Stimulated activated CD8-positive, alpha-beta memory T cell treated with anti-CD3 and anti-CD28 coated beads, Interleukin-12 subunit alpha, Interleukin-12 subunit beta, amount 100 ng/mL, for 24 hours (primary cell): ENCODE results near the gene MAP3K6.

Source experiments
- DNase-seq: peaks from one replicate; pipeline ENCODE4 v3.0.0-alpha.2; 2020; ENCODE audit errors: extremely low read depth

The MAP3K6 gene

GRCh38 chr1:27377760-27378495, 11.2 kb upstream of the MAP3K6 start:
- no peak for DNase-seq

GRCh38 chr1:27374362-27375086, 7.8 kb upstream of the MAP3K6 start, which contains the start of gene FCN3:
Gene FCN3, minus strand, starts transcription at chr1:27374824. Its CDS starts 6 bp downstream, at chr1:27374818.
- no peak for DNase-seq

- DNase-seq, result no peak
Observed at GRCh38 chr1:27372808-27373690, 6.3 kb upstream of the MAP3K6 start.

- no peak for DNase-seq
Observed at GRCh38 chr1:27372022-27372807, 5.5 kb upstream of the MAP3K6 start.

GRCh38 chr1:27368869-27369582, 2.3 kb upstream of the MAP3K6 start:
- DNase-seq, result no peak

- no peak for DNase-seq
Observed at GRCh38 chr1:27367160-27367650, 444 bp upstream of the MAP3K6 start.

GRCh38 chr1:27366113-27366410, 699 bp downstream of the MAP3K6 start:
- no peak for DNase-seq

- DNase-seq, result no peak
Observed at GRCh38 chr1:27365372-27366112, 1.2 kb downstream of the MAP3K6 start.

- no peak for DNase-seq
Observed at GRCh38 chr1:27364696-27365371, 1.9 kb downstream of the MAP3K6 start.

- no peak for DNase-seq
Observed at GRCh38 chr1:27363766-27364695, 2.7 kb downstream of the MAP3K6 start.

- DNase-seq, result no peak
Observed at GRCh38 chr1:27361553-27361952, 5.2 kb downstream of the MAP3K6 start.

GRCh38 chr1:27361044-27361402, 5.7 kb downstream of the MAP3K6 start:
- DNase-seq, result no peak

GRCh38 chr1:27360159-27361043, 6.4 kb downstream of the MAP3K6 start:
- DNase-seq, result no peak

- no peak for DNase-seq
Observed at GRCh38 chr1:27359822-27360158, 7.0 kb downstream of the MAP3K6 start.

- no peak for DNase-seq
Observed at GRCh38 chr1:27358928-27359313, 7.8 kb downstream of the MAP3K6 start.

- DNase-seq, result no peak
Observed at GRCh38 chr1:27358038-27358927, 8.5 kb downstream of the MAP3K6 start.
